Astrocyte of the hippocampus (primary cell): ENCODE results near the gene ORC6.

Experiments
- DNase-seq: peaks from one replicate; pipeline ENCODE4 v3.0.0; 2011; ENCODE audit warnings: low read depth, low spot score

The ORC6 gene

GRCh38 chr16:46731691-46732555 lies 42.5 kb downstream of the ORC6 start:
- no peak for DNase-seq

- no peak for DNase-seq
Observed at GRCh38 chr16:46732561-46732960, 43.1 kb downstream of the ORC6 start.

GRCh38 chr16:46733319-46733830 lies 43.9 kb downstream of the ORC6 start:
- DNase-seq: no peak

GRCh38 chr16:46736695-46737094 lies 47.2 kb downstream of the ORC6 start:
- DNase-seq: no peak

GRCh38 chr16:46737621-46738214 lies 48.3 kb downstream of the ORC6 start:
- no peak for DNase-seq

GRCh38 chr16:46739934-46740333 lies 50.5 kb downstream of the ORC6 start:
- DNase-seq: no peak

GRCh38 chr16:46743232-46743719 lies 53.8 kb downstream of the ORC6 start:
- DNase-seq: peak; percentile 33

- no peak for DNase-seq
Observed at GRCh38 chr16:46745617-46746016, 56.2 kb downstream of the ORC6 start.

- no peak for DNase-seq
Observed at GRCh38 chr16:46746821-46747776, 57.6 kb downstream of the ORC6 start.
